GM18498 (cell line): ENCODE measurements around the gene RGS3.
A peak's percentile ranks its signal among the peaks of the same experiment; 100 is the strongest.

Experiments used
- ATAC-seq: cut with Tn5 transposase; IDR thresholded peaks from one replicate; pipeline ENCODE4 v1.9.1; 2021; ENCODE audit warnings: mild to moderate bottlenecking, moderate library complexity; ENCODE audit not compliant: unreplicated experiment

The RGS3 gene

DNA sequence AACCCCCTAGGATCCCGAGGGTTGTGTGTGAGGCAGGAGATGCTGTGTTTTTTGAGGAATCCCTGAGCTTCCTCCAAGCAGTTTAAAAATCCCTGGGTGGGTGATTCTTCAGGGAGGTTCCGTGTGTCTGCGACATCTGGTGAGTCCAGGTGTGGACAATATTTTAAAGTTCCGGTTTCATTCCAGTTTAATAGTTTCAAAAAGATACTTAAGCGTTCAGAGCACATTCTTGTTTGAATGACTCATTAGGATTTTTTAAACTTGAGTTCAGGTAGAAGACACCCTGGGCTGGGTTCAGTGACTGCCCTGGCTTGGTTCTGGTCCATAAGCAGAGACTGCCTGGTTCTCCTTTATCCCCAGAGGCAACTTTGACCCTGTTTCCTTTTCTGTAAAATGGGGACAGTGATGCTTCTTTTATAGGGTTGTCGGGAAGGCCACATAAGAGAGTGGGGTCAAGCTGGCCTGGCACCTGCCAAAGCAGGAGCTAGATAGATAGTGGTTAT lies 119.2 kb downstream of the RGS3 start:
- ATAC-seq: no peak

- ATAC-seq: no peak
Measured at GRCh38 chr9:113583511-113584427, 120.2 kb downstream of the RGS3 start.

- ATAC-seq: no peak
Measured at GRCh38 chr9:113584428-113585084, 121.0 kb downstream of the RGS3 start.

DNA sequence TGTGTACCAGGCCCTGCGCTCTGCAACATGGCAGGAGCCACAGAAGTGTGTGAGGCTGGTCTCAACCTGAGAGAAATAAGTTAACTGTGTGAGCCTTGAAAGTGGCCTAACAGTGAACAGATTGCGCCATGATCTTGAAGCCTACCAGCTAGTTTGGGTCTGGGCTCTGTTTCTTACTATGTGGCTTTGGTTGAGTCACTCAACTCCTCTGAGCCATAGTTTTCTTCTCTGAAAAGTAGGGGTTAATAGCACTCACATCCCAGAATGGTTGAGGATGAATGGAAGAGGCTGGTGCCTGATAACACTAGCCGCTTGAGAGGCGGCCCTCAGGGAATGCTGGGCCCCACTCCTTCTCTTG lies 121.5 kb downstream of the RGS3 start:
- ATAC-seq: no peak

- no peak for ATAC-seq
Measured at GRCh38 chr9:113585555-113585954, 122.0 kb downstream of the RGS3 start.

GRCh38 chr9:113587471-113588031 lies 124.0 kb downstream of the RGS3 start:
- ATAC-seq: no peak

DNA sequence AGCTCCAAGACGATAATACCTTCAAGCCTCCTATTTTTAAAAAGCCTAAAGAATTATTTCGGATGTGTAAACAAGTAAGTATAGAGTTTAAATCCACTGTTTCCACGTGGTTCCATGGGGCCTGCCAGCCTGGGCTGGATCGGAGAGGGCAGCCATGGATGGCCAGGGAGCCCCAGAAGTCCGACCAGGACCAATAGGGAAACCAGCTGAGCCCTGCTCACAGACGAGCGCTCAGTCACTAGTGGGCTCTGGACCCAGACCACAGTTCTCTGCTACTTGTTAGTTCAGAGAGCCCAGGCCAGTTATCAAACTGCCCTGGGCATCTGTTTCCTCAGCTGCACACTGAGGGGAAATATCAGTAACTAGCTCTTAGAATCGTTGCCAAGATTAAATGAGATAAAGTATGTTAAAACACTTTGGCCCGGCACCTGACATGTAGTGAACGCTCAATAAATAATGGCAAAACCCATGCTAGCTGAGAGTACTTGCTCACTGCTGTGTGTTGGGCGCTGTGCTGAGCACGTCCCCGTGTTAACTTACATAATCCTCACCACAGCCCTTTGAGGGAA lies 124.8 kb downstream of the RGS3 start:
- no peak for ATAC-seq

- ATAC-seq: no peak
Measured at GRCh38 chr9:113588936-113589335, 125.4 kb downstream of the RGS3 start.

DNA sequence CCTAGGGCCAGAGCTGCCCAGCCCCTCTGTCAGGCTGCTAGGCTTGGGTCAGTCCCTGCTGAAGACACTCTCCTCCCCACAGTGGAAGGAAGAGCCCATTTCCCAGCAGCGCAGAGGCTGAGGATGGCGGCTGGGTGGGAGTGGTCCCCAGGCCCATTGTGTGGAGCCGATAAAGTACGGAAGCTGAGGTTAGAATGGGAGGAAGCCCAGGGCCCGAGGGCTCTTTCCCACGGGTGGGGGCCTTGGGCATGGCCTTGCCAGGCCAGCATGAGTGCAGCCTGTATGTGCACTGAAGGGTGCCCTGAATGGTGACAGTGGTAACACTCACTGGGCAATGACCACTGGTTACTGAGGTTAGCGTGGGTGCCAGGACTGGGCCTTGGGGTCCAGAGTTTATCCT lies 125.9 kb downstream of the RGS3 start:
- no peak for ATAC-seq

GRCh38 chr9:113589890-113590289 lies 126.4 kb downstream of the RGS3 start:
- ATAC-seq: no peak

DNA sequence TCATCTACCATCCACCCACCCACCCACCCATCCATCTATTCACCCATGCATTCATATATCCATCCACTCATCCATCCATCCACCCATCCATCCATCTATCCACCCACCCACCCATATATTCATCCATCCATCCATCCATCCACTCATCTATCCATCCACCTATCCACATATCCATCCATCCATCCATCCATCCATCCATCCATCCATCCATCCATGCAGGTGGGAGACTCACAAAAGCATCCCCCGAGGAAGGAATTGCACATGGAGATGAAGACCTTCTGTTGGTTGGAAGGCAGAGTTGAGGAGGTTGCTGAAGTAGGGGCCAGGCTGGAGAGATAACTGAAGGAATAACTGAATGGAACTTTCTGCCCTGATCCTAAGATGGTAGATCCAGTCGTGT lies 126.9 kb downstream of the RGS3 start:
- no peak for ATAC-seq

GRCh38 chr9:113590991-113591898 lies 127.7 kb downstream of the RGS3 start:
- peak; percentile 57 for ATAC-seq

DNA sequence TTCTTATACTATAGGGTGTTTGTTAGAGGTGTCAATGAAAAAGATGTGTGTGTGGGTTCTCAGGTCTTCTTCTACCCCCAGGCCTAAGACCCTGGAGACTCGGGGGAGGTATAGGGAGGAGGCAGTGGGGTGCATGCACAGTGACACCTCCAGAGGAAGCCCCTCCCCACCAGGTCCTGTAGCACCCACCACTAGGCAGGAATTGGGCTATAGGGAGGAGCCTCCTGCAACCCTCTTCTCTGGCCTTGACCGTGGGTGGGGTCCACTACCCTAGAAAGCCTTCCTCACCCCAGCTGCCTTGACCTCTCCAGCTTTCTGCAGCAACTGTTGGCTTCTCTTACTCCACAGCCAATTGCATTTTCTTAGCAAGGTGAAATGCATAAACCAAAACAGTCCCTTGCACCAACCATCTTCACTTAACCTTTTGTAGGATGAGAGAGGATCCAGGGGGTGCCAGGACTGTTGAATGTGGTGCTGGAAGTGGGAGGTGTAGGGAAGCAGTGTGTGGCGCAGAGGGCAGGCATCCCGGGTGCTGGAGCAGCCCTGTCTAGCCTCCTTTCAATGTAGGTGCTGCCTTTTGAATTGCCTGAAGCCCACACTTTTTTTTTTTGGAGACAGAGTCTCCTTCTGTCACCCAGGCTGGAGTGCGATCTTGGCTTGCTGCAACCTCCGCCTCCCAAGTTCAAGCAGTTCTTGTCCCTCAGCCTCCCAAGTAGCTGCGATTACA lies 128.5 kb downstream of the RGS3 start:
- ATAC-seq: peak; percentile 8

DNA sequence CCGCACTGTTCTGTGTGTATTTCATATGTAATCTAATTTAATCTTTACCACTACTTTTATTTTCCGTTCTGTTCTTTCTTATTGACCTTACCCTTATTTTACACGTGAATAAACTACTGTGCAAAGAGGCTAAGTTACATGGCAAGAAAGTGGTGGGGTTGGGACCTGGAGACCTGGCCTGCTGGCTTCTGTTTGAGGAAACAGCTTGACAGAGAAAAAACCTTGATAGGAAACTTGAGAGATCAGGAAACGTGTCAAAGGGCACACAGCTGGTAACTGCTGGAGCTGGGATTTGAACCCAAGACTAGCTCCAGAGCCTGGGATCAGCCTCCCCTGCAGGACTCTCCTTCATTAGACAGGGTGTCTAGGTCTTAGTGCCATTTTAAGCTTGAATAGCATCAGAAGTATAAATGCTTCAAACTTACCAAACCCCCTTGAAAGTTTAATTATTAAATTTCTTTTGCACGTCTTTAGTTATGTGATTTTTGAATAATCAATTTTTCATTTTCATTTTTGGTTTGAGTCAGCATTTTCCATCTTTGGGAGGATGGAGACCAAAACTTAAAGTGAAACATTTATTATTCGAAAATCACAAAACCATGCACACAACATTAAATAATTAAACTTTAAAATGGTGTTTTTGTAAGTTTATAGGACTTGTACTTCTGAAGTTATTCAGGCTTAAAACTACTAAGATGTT lies 129.5 kb downstream of the RGS3 start:
- no peak for ATAC-seq

GRCh38 chr9:113593682-113594281 lies 130.3 kb downstream of the RGS3 start:
- ATAC-seq: peak; percentile 71

DNA sequence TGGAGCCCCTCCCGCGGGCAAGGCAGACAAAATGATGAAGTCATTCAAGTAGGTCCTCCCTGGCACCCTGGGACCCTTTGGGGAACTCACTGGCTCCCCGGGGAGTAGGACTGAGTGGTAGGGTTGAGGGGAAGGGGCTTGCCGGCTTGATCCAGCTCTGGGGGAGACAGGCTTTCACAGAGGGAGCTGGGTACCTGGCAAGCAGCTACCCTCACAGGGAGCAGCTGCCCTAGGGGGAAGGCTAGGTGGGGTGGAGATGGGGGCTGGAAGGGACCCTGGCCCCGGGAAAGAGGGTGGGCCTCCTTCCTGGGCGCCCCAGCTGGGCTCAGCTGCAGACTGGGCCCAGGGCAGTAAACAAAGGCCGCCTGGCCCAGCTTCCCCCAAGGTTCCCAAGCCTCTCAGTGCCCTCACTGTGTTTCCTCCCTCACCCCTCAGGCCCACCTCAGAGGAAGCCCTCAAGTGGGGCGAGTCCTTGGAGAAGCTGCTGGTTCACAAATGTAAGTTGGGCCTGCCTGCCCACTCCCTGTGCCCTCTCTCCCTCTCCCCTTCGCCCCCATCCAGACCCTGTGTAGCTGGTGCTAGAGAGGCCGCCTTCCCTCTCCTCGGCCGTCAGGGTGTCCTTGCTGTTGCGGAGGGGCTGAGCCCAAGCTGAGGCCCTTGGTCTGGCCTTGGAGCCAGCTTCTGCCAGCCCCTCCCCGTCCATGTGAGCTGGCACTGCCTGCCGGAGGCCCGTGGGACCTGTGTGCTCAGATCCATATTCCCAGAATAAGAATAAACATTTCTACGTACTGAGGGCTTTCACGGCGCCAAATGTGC lies 131.2 kb downstream of the RGS3 start:
- ATAC-seq: no peak

GRCh38 chr9:113596616-113597320 lies 133.2 kb downstream of the RGS3 start:
- no peak for ATAC-seq
